SH-SY5Y (cell line): ENCODE data around the gene POLA2.

Experiments
- GATA2 ChIP-seq: IDR thresholded peaks from 2 replicates; pipeline ENCODE4 v1.6.1; 2011; ENCODE audit warnings: mild to moderate bottlenecking, low read depth, low read length
- GATA3 ChIP-seq: IDR thresholded peaks from 2 replicates; pipeline ENCODE4 v1.6.1; 2011; ENCODE audit warnings: low read depth, mild to moderate bottlenecking, low read length, moderate library complexity

- TF ChIP-seq GATA2 (no peak), GATA3 (no peak)
These were observed 1.0 kb downstream of the POLA2 start for GRCh38 chr11:65262776-65263175.
